OCI-LY3 (cell line): ENCODE results near the gene REST.
"Not testable (repeated sequence)": the region's sequence is repeated elsewhere in the genome, so short reads cannot be mapped to it uniquely, and the experiment has no call there.

Experiments used
- EZH2phosphoT487 ChIP-seq: fragments of 200-600 bp; shearing (Covaris generic); IDR thresholded peaks from 2 replicates; pipeline ENCODE4 v1.6.1; 2018; ENCODE audit warnings: antibody characterized with exemption, mixed run types, low read depth
- TF ChIP-seq, protein P1 (sequence below): fragments of 200-600, 300-600 bp; sonication (generic); IDR thresholded peaks from 2 replicates; pipeline ENCODE4 v1.5.1; 2014; ENCODE audit warnings: antibody characterized with exemption, low read length, low read depth

DNA sequence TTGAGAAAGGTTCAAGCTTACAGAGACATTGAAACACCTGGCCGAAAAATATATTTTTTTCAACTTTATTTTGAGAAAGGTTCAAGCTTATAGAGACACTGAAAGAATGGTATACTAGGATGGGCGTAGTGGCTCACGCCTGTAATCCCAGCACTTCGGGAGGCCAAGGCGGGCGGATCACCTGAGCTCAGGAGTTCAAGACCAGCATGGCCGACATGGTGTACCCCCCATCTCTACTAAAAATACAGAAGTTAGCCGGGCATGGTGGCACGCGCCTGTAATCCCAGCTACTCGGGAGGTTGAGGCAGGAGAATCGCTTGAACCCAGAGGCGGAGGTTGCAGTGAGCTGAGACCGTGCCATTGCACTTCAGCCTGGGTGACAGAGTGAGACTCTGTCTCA lies 32.1 kb downstream of the REST start:
- TF ChIP-seq, protein P1, sequence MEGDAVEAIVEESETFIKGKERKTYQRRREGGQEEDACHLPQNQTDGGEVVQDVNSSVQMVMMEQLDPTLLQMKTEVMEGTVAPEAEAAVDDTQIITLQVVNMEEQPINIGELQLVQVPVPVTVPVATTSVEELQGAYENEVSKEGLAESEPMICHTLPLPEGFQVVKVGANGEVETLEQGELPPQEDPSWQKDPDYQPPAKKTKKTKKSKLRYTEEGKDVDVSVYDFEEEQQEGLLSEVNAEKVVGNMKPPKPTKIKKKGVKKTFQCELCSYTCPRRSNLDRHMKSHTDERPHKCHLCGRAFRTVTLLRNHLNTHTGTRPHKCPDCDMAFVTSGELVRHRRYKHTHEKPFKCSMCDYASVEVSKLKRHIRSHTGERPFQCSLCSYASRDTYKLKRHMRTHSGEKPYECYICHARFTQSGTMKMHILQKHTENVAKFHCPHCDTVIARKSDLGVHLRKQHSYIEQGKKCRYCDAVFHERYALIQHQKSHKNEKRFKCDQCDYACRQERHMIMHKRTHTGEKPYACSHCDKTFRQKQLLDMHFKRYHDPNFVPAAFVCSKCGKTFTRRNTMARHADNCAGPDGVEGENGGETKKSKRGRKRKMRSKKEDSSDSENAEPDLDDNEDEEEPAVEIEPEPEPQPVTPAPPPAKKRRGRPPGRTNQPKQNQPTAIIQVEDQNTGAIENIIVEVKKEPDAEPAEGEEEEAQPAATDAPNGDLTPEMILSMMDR: not testable (repeated sequence)
- not testable (repeated sequence) for TF ChIP-seq EZH2phosphoT487
